ENCODE results near the gene KCNQ1.

DNA sequence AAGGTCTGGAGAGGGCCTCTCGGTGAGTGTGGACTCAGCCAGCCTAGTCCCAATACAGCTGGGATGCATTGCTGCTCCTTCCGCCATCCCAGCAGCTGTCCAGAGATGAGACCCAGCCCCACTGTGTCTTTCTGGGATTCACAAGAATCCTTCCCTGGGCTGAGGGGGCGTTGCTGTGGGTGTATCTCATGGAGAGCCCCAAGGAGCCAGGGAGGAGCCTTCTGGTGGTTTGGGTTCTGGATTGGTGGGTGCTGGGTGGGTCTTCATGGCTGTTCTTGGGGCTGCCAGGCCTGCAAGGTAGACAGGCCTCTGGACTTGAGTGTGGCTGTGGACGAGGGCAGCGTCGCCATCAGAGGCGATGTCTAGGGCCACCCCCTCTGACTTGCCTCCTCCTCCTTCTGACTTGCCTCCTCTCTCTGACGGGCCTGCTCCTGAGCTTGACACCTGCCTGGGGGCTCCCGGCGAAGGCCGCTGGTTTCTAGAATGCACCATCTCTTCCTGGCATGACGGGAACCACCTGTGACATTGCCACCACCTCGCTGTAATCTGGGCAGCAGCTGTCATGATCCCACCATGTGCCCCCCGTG, 17.2 kb downstream of the KCNQ1 start:
- TF ChIP-seq MXI1 (IDR thresholded peaks at IDR 0.05; ENCODE audit: low read depth, low read length), result no peak
- TF ChIP-seq CTCF (IDR thresholded peaks at IDR 0.05), result no peak
- no peak for TF ChIP-seq RFX5 (IDR thresholded peaks at IDR 0.05; ENCODE audit: low read length)
- no peak for TF ChIP-seq YY1 (IDR thresholded peaks at IDR 0.05; ENCODE audit: low read depth)
- no peak for TF ChIP-seq SIN3A (IDR thresholded peaks at IDR 0.05; ENCODE audit: borderline replicate concordance, low read depth, low read length)
- no peak for TF ChIP-seq RAD21 (IDR thresholded peaks at IDR 0.05; ENCODE audit: low read length)
- no peak for TF ChIP-seq GABPA (IDR thresholded peaks at IDR 0.05; ENCODE audit: low read depth)
- TF ChIP-seq TCF12 (IDR thresholded peaks at IDR 0.05), result no peak

All from SK-N-SH (cell line).